Measurements from ENCODE around the gene ACAD9.
"Not testable (repeated sequence)": the region's sequence is repeated elsewhere in the genome, so short reads cannot be mapped to it uniquely, and the experiment has no call there.

Gene ACAD9

GRCh38 chr3:128879125-128879969 lies at the start of gene ACAD9:
Gene ACAD9, plus strand, starts transcription at chr3:128879620. Its CDS starts 72 bp downstream, at chr3:128879692.
- peak; percentile 97 to 98 for DNase-seq

GRCh38 chr3:128829925-128830625 lies 49.3 kb upstream of the ACAD9 start:
- DNase-seq, result not testable (repeated sequence)

- DNase-seq, result not testable (repeated sequence)
Measured at GRCh38 chr3:128830762-128831161, 48.7 kb upstream of the ACAD9 start.

DNA sequence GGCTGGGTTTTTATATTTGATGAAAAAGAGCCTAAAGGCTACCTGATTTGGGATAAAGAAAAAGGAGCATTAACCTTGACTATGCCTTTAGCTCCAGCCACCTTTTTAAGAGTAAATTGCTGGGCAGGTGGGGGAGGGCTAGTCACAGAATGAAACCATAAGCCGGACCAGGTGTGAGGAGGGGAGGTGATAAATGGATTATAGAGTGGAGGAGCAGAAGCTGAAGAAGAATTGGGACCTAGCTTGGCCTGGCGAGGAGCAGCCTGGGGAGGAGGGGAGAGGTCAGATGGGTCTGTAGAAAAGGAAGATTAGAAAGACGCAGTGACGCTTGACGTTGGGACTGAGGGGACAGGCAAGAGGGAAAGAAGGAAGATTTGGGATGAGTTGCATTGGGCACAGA lies 46.4 kb upstream of the ACAD9 start:
- DNase-seq, result not testable (repeated sequence)

GRCh38 chr3:128835096-128835495 lies 44.3 kb upstream of the ACAD9 start:
- DNase-seq, result no peak

DNA sequence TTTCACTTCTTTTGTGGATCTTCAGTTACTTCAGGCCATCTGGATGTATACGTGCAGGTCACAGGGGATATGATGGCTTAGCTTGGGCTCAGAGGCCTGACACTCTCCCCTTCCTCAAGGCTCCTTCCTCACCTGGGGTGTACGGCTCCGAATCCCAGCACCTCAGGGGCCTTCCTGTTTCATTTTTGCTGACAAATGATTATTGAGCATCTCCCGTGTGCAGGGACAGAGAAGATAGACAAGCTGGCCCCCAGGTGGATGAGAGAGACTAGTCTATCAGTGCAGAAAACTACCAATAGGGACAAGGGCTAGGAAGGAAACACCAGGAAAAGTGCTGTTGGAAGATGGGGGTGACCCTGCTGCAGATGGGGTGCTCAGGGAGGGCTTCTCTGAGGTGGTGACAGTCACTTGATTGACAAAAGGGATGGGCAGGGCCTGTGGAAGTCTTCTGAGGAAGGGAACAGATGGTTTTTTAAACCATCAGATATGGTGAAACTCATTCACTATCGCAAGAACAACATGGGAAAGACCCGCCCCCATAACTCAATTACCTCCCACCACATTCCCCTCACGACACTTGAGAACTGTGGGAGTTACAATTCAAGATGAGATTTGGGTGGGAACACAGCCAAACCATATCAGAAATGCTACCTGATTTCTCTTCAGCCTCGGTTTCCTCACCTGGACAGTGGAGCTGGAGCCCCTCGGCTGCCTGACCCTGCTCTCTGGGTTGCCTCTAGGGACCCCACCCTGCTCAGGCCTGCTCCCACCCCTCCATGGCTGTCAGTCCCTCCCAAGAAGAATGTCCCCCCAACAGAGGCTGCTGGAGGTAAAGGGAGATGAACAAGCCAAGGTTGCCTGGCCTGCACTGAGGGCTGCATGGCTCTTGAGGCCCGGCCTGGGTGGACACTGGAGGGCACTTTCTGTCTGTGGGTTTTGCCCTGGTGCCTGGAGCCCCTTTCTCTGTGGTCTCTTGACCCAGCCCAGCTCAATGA lies 37.2 kb upstream of the ACAD9 start:
- DNase-seq, result no peak

- DNase-seq, result no peak
Measured at GRCh38 chr3:128844502-128844901, 34.9 kb upstream of the ACAD9 start.

GRCh38 chr3:128845119-128845777 lies 34.2 kb upstream of the ACAD9 start:
- no peak for DNase-seq

DNA sequence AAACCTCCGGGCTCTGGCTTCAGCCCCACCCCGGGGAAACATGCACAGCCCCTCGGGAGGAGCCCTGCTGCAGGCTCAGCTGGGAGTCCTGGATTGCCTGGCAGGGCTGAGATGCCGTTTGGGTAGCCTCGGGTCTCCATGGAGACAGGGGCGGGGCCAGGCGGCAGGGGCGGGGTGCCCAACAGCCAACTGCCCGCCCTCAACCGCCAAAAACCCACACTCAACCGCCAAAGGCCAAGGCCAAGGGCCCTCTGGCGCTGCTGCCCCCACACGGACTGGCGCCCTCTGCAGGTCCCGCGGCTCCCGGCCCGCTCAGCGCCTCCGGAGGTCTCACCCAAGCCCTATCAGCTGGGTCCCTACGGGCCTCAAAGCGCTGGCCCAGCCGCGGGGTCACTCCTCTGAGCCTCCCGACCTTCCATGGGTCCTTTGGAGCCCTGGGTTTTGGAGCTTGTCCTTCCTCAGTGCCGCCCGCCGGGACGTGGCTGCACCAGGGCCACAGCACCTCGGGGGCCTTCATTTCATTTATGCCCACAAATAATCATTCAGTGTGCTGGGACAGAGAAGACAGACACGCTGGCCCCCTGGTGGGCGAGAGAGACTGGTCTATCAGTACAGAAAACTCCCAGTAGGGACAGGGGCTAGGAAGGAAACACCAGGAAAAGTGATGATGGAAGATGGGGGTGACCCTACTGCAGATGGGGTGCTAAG lies 33.5 kb upstream of the ACAD9 start:
- peak; percentile 86 to 88 for DNase-seq

DNA sequence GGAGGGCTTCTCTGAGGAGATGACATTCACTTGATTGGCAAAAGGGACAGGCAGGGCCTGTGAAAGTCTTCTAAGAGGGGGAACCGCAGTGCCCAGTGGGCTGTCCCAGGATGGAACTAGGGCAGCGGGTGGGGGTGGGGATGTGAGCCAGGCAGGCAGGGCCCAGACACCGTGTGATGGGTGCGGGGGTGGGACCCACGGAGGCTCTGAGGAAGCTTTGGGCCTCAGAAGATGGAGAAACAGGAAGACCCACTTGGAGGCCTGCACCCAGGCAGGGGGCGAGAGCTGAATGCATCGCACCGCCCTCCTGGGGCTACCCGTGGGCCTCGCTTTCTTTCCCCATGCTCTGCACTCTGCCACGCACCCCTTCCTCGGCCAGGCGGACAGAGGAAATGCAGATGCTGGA lies 32.9 kb upstream of the ACAD9 start:
- DNase-seq, result no peak

DNA sequence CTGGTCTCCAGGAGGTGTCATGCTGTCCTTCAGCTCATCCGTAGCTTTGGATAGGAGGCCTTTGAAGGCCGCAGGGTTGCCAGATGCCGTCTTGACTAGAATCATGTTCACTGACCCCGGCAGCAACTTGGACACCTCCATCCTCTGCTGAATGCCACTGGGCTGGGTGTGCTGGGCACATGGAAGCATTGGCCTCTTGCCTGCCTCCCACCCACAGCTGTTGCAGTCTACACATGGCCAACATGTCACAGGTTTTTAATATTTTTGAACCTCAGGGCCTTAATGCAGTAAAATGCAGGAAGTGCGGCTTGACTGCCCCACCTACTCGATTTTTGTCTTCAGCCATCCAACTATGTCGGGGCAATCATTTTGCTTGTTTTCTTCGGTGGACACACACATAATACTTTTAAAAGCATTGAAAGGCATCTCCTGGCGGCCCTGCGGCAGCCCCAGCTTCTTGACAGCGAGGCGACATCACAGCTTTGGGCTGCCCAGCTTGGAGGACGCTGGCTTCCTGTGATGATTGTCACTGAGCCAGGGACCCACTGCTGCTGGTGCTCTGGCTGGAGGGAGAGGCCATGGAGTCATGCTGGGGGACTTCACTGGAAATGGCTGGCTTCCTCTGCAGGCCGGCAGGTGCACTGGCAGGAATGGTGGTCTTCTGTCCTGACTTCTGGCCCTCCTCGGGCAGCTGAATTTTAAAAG lies 31.6 kb upstream of the ACAD9 start:
- no peak for DNase-seq

- DNase-seq, result no peak
Measured at GRCh38 chr3:128848936-128849335, 30.5 kb upstream of the ACAD9 start.

- no peak for DNase-seq
Measured at GRCh38 chr3:128849911-128850455, 29.4 kb upstream of the ACAD9 start.

GRCh38 chr3:128850544-128850943 lies 28.9 kb upstream of the ACAD9 start:
- no peak for DNase-seq

GRCh38 chr3:128851601-128852000 lies 27.8 kb upstream of the ACAD9 start:
- DNase-seq, result no peak

- no peak for DNase-seq
Measured at GRCh38 chr3:128853826-128854225, 25.6 kb upstream of the ACAD9 start.

DNA sequence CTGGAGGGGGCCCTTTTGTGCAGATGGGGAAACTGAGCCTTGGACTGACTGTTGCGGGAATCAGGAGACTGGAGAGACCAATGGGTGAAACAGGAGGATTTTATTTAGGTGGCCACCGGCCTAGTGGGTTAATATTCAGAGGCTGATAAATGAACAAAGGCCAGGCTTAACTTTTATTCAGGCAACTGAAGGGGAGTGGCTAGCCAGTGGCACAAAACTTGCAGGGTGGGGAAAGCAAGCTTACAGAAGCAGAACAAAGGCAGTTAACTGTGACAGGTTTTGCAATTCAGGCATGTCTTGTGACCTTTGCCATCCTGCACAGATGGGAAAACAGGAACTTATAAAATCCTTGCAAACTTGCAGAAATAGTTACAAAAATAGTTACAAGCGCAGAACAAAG lies 24.9 kb upstream of the ACAD9 start:
- DNase-seq, result peak in 1 of 2 donors; percentile 46

DNA sequence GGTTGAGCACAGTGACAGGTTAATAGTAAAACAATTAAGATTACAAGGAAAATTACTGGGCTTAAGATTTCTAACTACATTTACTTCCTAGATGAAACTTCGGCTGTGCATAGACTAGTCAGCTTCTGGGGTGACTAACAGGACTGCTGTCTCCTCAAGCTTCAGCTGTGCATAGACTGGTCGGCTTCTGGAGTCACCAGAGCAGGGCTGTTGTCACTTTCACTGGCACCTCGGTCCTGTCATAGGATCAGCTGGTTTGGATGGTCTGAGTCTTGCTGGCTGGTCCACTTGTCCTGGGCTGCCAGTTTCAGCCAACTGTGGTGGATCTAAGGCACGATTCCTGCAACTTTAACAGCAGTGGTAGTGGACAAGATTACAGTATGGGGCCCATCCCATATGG lies 23.9 kb upstream of the ACAD9 start:
- no peak for DNase-seq

GRCh38 chr3:128858167-128858566 lies 21.3 kb upstream of the ACAD9 start:
- DNase-seq, result no peak

- no peak for DNase-seq
Measured at GRCh38 chr3:128859630-128860029, 19.8 kb upstream of the ACAD9 start.

DNA sequence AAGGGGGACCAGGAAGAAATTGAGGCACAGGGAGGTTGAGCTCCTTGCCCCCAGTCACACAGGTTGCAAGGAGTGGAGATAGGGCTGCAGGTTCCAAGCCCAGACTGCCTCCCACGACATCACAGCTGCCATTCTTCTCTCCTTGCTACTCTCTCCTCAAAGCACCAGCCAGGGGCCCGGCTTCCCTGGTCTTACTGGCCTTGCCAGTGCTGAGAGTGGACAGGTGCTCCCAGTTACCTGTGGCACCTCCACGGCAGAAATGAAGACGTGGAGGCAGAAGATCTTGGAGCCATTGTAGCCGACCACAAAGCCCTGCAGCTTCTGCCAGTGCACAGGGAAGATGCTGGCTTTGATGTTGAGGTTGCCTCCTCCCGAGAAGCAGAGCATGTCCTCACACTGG lies 17.9 kb upstream of the ACAD9 start:
- DNase-seq, result no peak
